Colonic mucosa (tissue), 4 donors: ENCODE measurements around the gene AFF3. TPM values are rescaled to one million over a fixed set of nuclear protein-coding genes. Genes with fewer than 3 reads are reported as not detected.

Experiments
- DNase-seq: peaks from one replicate; pipeline ENCODE4 v3.0.0-alpha.2; 2020
- H3K27ac ChIP-seq: fragments of 200-600 bp; one replicate; pipeline ENCODE4 v1.8.0; 2021
- H3K27me3 ChIP-seq: fragments of 200-600 bp; one replicate; pipeline ENCODE4 v1.8.0; 2021
- H3K36me3 ChIP-seq: fragments of 200-600 bp; one replicate; pipeline ENCODE4 v1.8.0; 2021
- H3K4me1 ChIP-seq: fragments of 200-600 bp; one replicate; pipeline ENCODE4 v1.8.0; 2021; ENCODE audit warnings: mild to moderate bottlenecking
- H3K4me3 ChIP-seq: fragments of 200-600 bp; one replicate; pipeline ENCODE4 v1.8.0; 2021
- H3K9ac ChIP-seq, 2 donors: one replicate each; pipeline ENCODE4 v1.7.0; 2013; ENCODE audit warnings: control low read depth in 2 of 2, low read depth in 2 of 2, low read length in 2 of 2
- H3K9me3 ChIP-seq: fragments of 200-600 bp; one replicate; pipeline ENCODE4 v1.8.0; 2021
- CTCF ChIP-seq: fragments of 200-600 bp; IDR thresholded peaks from one replicate; pipeline ENCODE4 v1.8.0; 2022; ENCODE audit warnings: antibody characterized with exemption, mild to moderate bottlenecking
- intact Hi-C: fragments of 100-400 bp; cut with DNase I; formaldehyde crosslinking; loops from one replicate; pipeline ENCODE4 v1.14.1; 2022
- total RNA-seq, 2 donors: library from RNA; stranded (reverse); fragmentation: NEBNext Ultra II Directional in 1 of 2; extraction: Animal tissue kit (Norgen Biotek cat#: 25700) in 1 of 2; gene quantifications; one replicate each; pipeline ENCODE4 v1.2.1, GENCODE V29; 2021
- donor health status: healthy.
- donor health status: DM: no; HTN: no; CAD: no.
- donor health status: DM: no; HTN: no; CAD: no.

AFF3 gene
- total RNA-seq, 2 donors from 2014 or later: 0.86 to 2.6 TPM

GRCh38 chr2:100021791-100022340 lies 120.5 kb downstream of the AFF3 start:
- Histone ChIP-seq H3K4me1 (no peaks in the 10 kb centered on the region), H3K9me3 (no peaks in the 10 kb centered on the region), H3K27ac (no peak overlapping the region), H3K4me3 (no peak overlapping the region), H3K27me3 (no peaks in the 10 kb centered on the region), H3K36me3 (no peaks in the 10 kb centered on the region), H3K9ac (no peak overlapping the region)
- DNase-seq: no peak
- intact Hi-C loops: no loop called here
- no peak for TF ChIP-seq CTCF

DNA sequence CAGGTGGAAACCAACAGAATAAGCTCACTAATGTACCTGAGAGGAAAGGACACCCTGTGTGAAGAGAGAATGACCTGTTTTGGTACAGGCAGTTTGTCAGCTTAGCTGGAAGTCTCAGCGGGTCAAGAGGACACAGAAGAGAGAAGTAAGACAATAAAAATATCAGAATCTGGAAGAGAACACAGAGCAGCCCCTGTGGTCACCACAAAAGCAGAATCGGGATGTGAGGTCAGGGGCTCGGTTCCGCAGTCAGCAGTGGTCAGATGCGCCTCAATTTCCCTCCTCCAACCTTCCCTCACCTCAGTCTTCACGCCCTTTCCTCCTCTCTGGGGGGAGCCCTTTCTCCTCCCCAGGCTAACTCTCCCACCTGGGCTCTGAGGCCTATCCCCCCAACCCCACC lies 122.9 kb downstream of the AFF3 start:
- no peak overlapping the region for H3K27ac ChIP-seq
- no peak for DNase-seq
- H3K4me1 ChIP-seq: no peaks in the 10 kb centered on the region
- intact Hi-C loops: no loop called here
- H3K36me3 ChIP-seq: no peaks in the 10 kb centered on the region
- no peak overlapping the region for H3K9ac ChIP-seq
- H3K9me3 ChIP-seq: no peaks in the 10 kb centered on the region
- no peak overlapping the region for H3K4me3 ChIP-seq
- TF ChIP-seq CTCF: no peak
- no peaks in the 10 kb centered on the region for H3K27me3 ChIP-seq

DNA sequence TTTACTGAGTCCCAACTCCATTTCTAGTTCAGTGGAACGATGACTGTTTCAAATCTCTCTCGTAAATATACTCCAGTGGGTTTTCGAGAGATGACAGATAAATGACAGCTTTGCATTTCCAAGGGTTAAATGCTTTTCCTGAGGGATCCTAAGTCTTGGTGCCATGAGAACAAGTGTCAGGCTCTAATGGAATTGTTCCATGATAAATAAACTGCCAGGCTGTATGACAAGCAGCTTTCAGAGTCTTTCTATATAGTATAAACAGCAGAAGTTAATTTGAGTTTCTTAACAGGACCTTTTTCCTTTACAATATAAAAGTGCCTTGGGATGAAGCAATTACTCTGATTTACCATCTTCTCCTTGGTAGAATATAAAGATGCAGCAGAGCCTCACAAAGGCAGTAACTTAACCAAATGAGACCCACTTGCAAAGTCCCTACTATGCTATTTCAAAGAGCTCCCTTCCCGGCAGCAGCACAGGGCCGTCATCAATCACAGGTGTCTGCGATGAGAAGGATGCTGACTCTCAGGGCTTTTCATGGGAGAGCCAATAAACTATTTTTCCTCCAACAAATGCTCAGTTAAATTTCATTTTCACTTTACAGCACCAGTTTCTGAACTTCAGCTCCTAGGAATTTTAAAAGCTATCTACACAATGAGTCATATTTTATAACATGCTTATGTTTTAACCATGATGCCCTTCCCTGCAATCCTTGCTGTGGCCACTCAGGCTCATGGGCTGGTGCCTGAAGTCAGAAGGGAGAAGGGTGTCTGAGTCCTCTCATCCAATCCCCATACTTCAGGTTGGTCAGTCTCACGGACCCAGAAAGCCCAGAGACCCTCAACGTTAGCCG lies 123.8 kb downstream of the AFF3 start:
- H3K9ac ChIP-seq: no peak overlapping the region
- H3K4me1 ChIP-seq: no peaks in the 10 kb centered on the region
- no peaks in the 10 kb centered on the region for H3K36me3 ChIP-seq
- H3K27me3 ChIP-seq: no peaks in the 10 kb centered on the region
- DNase-seq: no peak
- intact Hi-C loops: no loop called here
- TF ChIP-seq CTCF: no peak
- H3K9me3 ChIP-seq: no peaks in the 10 kb centered on the region
- H3K4me3 ChIP-seq: no peak overlapping the region
- H3K27ac ChIP-seq: no peak overlapping the region

GRCh38 chr2:100017633-100018032 lies 124.8 kb downstream of the AFF3 start:
- no peak for TF ChIP-seq CTCF
- no peak overlapping the region for H3K4me3 ChIP-seq
- no peaks in the 10 kb centered on the region for H3K27me3 ChIP-seq
- no peak overlapping the region for H3K9ac ChIP-seq
- no peak for DNase-seq
- no peaks in the 10 kb centered on the region for H3K9me3 ChIP-seq
- H3K4me1 ChIP-seq: no peaks in the 10 kb centered on the region
- no peaks in the 10 kb centered on the region for H3K36me3 ChIP-seq
- no peak overlapping the region for H3K27ac ChIP-seq
- intact Hi-C loops: no loop called here

DNA sequence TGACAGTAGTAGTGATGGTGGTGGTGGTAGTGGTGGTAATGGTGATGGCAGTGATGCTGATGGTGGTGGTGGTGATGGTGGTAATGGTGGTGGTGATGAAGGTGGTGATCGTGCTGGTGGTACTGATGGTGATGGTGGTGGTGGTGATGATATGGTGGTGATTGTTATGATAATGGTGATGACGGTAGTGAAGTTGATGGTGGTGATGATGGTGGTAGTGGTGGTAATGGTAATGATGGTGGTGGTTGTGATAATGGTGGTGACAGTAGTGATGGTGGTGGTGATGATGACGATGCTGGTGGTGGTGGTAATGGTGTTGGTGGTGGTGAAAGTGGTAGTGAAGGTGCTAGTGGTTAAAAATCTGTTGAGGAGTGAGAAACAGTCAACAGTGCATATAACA lies 125.6 kb downstream of the AFF3 start:
- TF ChIP-seq CTCF: no peak
- H3K27me3 ChIP-seq: no peaks in the 10 kb centered on the region
- H3K9ac ChIP-seq: no peak overlapping the region
- H3K27ac ChIP-seq: no peak overlapping the region
- no peak for DNase-seq
- H3K36me3 ChIP-seq: no peaks in the 10 kb centered on the region
- H3K9me3 ChIP-seq: no peaks in the 10 kb centered on the region
- H3K4me1 ChIP-seq: no peaks in the 10 kb centered on the region
- no peak overlapping the region for H3K4me3 ChIP-seq
- intact Hi-C loops: no loop called here
